ENCODE data around the gene TOP1. TPM values are rescaled to one million over a fixed set of nuclear protein-coding genes. Genes with fewer than 3 reads are reported as not detected.

TOP1 gene
- total RNA-seq, 1 experiment from 2014 or later: 129 TPM

- intact Hi-C loops (cut with micrococcal nuclease; ENCODE audit: unreplicated experiment): no loop called here
- Mint-ChIP-seq H3K27me3 (ENCODE audit: unreplicated experiment) (no peaks in the 10 kb centered on the region), H3K4me1 (ENCODE audit: low read depth, unreplicated experiment) (no peaks in the 10 kb centered on the region), H3K4me3 (ENCODE audit: low read depth, unreplicated experiment) (no peak overlapping the region), H3K9me3 (ENCODE audit: low read depth, unreplicated experiment) (no peaks in the 10 kb centered on the region), H3K27ac (ENCODE audit: unreplicated experiment) (no peak overlapping the region), H3K36me3 (ENCODE audit: insufficient read depth, unreplicated experiment) (peaks cover 24% of the 10 kb centered on the region)
- CTCF ChIA-PET: interaction anchor here (1.1 to 2.3 kb wide), 2 partner anchors 157 to 169 kb away, joined by 3 to 99 read pairs; partner anchors contain the start of gene LPIN3
- no peak for DNase-seq
- BruUV-seq (replicated peaks): no TSS peak
- TF ChIP-seq, protein P1, sequence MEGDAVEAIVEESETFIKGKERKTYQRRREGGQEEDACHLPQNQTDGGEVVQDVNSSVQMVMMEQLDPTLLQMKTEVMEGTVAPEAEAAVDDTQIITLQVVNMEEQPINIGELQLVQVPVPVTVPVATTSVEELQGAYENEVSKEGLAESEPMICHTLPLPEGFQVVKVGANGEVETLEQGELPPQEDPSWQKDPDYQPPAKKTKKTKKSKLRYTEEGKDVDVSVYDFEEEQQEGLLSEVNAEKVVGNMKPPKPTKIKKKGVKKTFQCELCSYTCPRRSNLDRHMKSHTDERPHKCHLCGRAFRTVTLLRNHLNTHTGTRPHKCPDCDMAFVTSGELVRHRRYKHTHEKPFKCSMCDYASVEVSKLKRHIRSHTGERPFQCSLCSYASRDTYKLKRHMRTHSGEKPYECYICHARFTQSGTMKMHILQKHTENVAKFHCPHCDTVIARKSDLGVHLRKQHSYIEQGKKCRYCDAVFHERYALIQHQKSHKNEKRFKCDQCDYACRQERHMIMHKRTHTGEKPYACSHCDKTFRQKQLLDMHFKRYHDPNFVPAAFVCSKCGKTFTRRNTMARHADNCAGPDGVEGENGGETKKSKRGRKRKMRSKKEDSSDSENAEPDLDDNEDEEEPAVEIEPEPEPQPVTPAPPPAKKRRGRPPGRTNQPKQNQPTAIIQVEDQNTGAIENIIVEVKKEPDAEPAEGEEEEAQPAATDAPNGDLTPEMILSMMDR (IDR thresholded peaks at IDR 0.05; ENCODE audit: unreplicated experiment): no peak
Observed at GRCh38 chr20:41171736-41172295, 143.2 kb downstream of the TOP1 start.

DNA sequence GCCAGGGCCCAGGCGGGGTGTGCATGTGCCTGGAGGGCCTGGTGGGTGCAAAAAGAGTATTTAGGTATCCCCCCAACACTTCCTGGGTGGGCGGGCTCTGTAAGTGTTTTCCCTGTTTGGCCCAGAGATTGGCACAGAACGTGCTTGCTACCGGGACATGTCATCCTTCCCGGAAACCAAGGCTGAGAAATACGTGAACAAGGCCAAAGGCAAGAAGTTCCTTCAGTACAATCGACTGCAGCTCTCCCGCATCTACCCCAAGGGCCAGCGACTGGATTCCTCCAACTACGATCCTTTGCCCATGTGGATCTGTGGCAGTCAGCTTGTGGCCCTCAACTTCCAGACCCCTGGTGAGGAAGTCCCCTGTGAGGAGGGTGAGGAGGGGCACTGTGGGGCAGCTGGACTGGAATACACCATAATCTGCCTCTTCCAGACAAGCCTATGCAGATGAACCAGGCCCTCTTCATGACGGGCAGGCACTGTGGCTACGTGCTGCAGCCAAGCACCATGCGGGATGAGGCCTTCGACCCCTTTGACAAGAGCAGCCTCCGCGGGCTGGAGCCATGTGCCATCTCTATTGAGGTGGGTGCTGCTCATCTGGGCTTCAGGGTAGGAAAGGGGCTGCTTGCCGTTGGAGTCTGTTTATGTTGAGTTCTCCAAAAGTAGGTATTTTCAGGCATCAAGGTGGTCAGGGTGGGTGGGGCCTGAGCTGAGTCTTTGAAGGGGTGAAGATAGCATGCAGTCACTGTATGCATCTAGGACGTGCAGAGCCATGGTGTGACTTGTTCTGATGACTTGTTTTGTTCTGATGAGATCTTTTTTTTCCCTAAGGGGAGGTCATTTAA, 143.9 kb downstream of the TOP1 start:
- H3K4me3 Mint-ChIP-seq (ENCODE audit: low read depth, unreplicated experiment): no peak overlapping the region
- no peaks in the 10 kb centered on the region for H3K9me3 Mint-ChIP-seq (ENCODE audit: low read depth, unreplicated experiment)
- no peaks in the 10 kb centered on the region for H3K4me1 Mint-ChIP-seq (ENCODE audit: low read depth, unreplicated experiment)
- intact Hi-C loops (cut with micrococcal nuclease; ENCODE audit: unreplicated experiment): loop anchor here (1.0 kb wide), 4 partner anchors 37 to 239 kb away; partner anchors contain the start of gene LPIN3
- CTCF ChIA-PET: interaction anchor here (0.6 to 2.3 kb wide), 9 partner anchors 37 to 238 kb away, joined by 3 to 99 read pairs (median 4); partner anchors contain the start of genes LPIN3 and ZHX3
- no TSS peak for BruUV-seq (replicated peaks)
- TF ChIP-seq, protein P1 (IDR thresholded peaks at IDR 0.05; ENCODE audit: unreplicated experiment): no peak
- peaks cover 24% of the 10 kb centered on the region for H3K36me3 Mint-ChIP-seq (ENCODE audit: insufficient read depth, unreplicated experiment)
- DNase-seq: no peak
- no peak overlapping the region for H3K27ac Mint-ChIP-seq (ENCODE audit: unreplicated experiment)
- no peaks in the 10 kb centered on the region for H3K27me3 Mint-ChIP-seq (ENCODE audit: unreplicated experiment)

DNA sequence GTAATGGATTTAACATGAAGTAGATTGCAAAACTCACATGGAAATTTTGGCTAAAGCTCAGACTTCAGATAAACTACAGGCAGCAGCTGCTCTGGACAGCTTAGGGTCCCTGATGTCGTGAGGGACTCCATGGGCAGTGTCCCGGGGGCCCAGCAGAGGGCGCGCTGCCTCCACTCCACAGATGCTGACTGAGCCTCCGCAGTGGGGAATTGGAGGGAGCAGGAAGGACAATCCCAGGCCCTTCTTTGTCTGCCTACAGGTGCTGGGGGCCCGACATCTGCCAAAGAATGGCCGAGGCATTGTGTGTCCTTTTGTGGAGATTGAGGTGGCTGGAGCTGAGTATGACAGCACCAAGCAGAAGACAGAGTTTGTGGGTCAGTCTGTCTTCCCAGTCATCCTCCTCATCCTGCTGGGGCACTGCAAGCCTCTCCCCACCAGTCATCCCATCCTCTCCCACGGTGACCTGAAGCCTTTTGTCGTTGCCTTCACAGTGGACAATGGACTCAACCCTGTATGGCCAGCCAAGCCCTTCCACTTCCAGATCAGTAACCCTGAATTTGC, 144.6 kb downstream of the TOP1 start:
- H3K27me3 Mint-ChIP-seq (ENCODE audit: unreplicated experiment): no peaks in the 10 kb centered on the region
- no peak overlapping the region for H3K27ac Mint-ChIP-seq (ENCODE audit: unreplicated experiment)
- intact Hi-C loops (cut with micrococcal nuclease; ENCODE audit: unreplicated experiment): loop anchor here (1.0 kb wide), 4 partner anchors 38 to 238 kb away; partner anchors contain the start of gene LPIN3
- DNase-seq: peak; percentile 92
- H3K36me3 Mint-ChIP-seq (ENCODE audit: insufficient read depth, unreplicated experiment): peaks cover 24% of the 10 kb centered on the region
- TF ChIP-seq, protein P1 (IDR thresholded peaks at IDR 0.05; ENCODE audit: unreplicated experiment): peak; percentile 96
- no peak overlapping the region for H3K4me3 Mint-ChIP-seq (ENCODE audit: low read depth, unreplicated experiment)
- H3K9me3 Mint-ChIP-seq (ENCODE audit: low read depth, unreplicated experiment): no peaks in the 10 kb centered on the region
- CTCF ChIA-PET: interaction anchor here (0.6 to 2.3 kb wide), 9 partner anchors 38 to 238 kb away, joined by 3 to 99 read pairs (median 4); partner anchors contain the start of genes LPIN3 and ZHX3
- no peaks in the 10 kb centered on the region for H3K4me1 Mint-ChIP-seq (ENCODE audit: low read depth, unreplicated experiment)
- BruUV-seq (replicated peaks): no TSS peak

- Mint-ChIP-seq H3K9me3 (ENCODE audit: low read depth, unreplicated experiment) (no peaks in the 10 kb centered on the region), H3K27me3 (ENCODE audit: unreplicated experiment) (no peaks in the 10 kb centered on the region), H3K4me3 (ENCODE audit: low read depth, unreplicated experiment) (no peak overlapping the region), H3K4me1 (ENCODE audit: low read depth, unreplicated experiment) (no peaks in the 10 kb centered on the region), H3K36me3 (ENCODE audit: insufficient read depth, unreplicated experiment) (peaks cover 22% of the 10 kb centered on the region), H3K27ac (ENCODE audit: unreplicated experiment) (no peak overlapping the region)
- no peak for DNase-seq
- no TSS peak for BruUV-seq (replicated peaks)
- intact Hi-C loops (cut with micrococcal nuclease; ENCODE audit: unreplicated experiment): loop anchor here (1.0 kb wide), 4 partner anchors 39 to 237 kb away; partner anchors contain the start of gene LPIN3
- CTCF ChIA-PET: interaction anchor here (2.3 kb wide), 1 partner anchor 166 kb away, joined by 99 read pairs; the partner anchor contains the start of gene LPIN3
- TF ChIP-seq, protein P1 (IDR thresholded peaks at IDR 0.05; ENCODE audit: unreplicated experiment): no peak
Observed at GRCh38 chr20:41173791-41174341, 145.2 kb downstream of the TOP1 start.

Measured in Calu3 (cell line).